Panc1 (cell line): ENCODE data around the gene RELT.

Source experiments
- CTCF ChIP-seq: fragments of 450-650 bp; IDR thresholded peaks from 2 replicates; pipeline ENCODE4 v1.5.1; 2017; ENCODE audit warnings: mild to moderate bottlenecking
- POLR2AphosphoS5 ChIP-seq: IDR thresholded peaks from 2 replicates; pipeline ENCODE4 v1.6.1; 2012; ENCODE audit warnings: mild to moderate bottlenecking, low read depth, low read length, moderate library complexity
- TCF7L2 ChIP-seq: IDR thresholded peaks from 2 replicates; pipeline ENCODE4 v1.6.1; 2011; ENCODE audit warnings: mild to moderate bottlenecking, low read depth, low read length, inconsistent platforms
- TF ChIP-seq, protein P1 (sequence below), 2 experiments: IDR thresholded peaks; 2 replicates each; pipeline ENCODE4 v1.6.1; 2011 to 2012; ENCODE audit warnings: low read depth in 2 of 2, control low read depth in 1 of 2, low read length in 1 of 2, mild to moderate bottlenecking in 1 of 2, moderate library complexity in 1 of 2; ENCODE audit not compliant: insufficient read depth in 1 of 2

GRCh38 chr11:73380897-73381410, 4.8 kb downstream of the RELT start:
- TF ChIP-seq POLR2AphosphoS5 (no peak), CTCF (no peak), TCF7L2 (no peak)
- TF ChIP-seq, protein P1, sequence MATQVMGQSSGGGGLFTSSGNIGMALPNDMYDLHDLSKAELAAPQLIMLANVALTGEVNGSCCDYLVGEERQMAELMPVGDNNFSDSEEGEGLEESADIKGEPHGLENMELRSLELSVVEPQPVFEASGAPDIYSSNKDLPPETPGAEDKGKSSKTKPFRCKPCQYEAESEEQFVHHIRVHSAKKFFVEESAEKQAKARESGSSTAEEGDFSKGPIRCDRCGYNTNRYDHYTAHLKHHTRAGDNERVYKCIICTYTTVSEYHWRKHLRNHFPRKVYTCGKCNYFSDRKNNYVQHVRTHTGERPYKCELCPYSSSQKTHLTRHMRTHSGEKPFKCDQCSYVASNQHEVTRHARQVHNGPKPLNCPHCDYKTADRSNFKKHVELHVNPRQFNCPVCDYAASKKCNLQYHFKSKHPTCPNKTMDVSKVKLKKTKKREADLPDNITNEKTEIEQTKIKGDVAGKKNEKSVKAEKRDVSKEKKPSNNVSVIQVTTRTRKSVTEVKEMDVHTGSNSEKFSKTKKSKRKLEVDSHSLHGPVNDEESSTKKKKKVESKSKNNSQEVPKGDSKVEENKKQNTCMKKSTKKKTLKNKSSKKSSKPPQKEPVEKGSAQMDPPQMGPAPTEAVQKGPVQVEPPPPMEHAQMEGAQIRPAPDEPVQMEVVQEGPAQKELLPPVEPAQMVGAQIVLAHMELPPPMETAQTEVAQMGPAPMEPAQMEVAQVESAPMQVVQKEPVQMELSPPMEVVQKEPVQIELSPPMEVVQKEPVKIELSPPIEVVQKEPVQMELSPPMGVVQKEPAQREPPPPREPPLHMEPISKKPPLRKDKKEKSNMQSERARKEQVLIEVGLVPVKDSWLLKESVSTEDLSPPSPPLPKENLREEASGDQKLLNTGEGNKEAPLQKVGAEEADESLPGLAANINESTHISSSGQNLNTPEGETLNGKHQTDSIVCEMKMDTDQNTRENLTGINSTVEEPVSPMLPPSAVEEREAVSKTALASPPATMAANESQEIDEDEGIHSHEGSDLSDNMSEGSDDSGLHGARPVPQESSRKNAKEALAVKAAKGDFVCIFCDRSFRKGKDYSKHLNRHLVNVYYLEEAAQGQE (IDR thresholded peaks at IDR 0.05; ENCODE audit: insufficient read depth in 1 of 2, low read depth in 2 of 2, low read length in 1 of 2) = no peak
